Loucy (cell line): ENCODE measurements around the gene AMY2A.
"Not testable (repeated sequence)": the region's sequence is repeated elsewhere in the genome, so short reads cannot be mapped to it uniquely, and the experiment has no call there.

Experiments used
- CTCF ChIP-seq: fragments of 200-600 bp; sonication (generic); conservative IDR thresholded peaks from 2 replicates; pipeline ENCODE4 v1.5.1; 2014; ENCODE audit warnings: mild to moderate bottlenecking, antibody characterized with exemption, low read length
- EZH2phosphoT487 ChIP-seq: fragments of 200-600 bp; IDR thresholded peaks from 2 replicates; pipeline ENCODE4 v1.6.1; 2018; ENCODE audit warnings: antibody characterized with exemption, mild to moderate bottlenecking, moderate library complexity, borderline replicate concordance

GRCh38 chr1:103650889-103651288, 33.7 kb downstream of the AMY2A start:
- not testable (repeated sequence) for TF ChIP-seq CTCF, EZH2phosphoT487
